Fibroblast of mammary gland (primary cell): ENCODE data around the gene GPR146.

Experiments used
- DNase-seq: peaks from one replicate; pipeline ENCODE4 v3.0.0-alpha.2; 2010; ENCODE audit warnings: low read depth
- H3K4me3 ChIP-seq: 2 replicates; pipeline ENCODE4 v1.5.1; 2011; ENCODE audit warnings: low read depth, mild to moderate bottlenecking, low read length, moderate library complexity; ENCODE audit not compliant: control insufficient read depth
- TF ChIP-seq, protein P1 (sequence below): conservative IDR thresholded peaks from 2 replicates; pipeline ENCODE4 v1.5.1; 2011; ENCODE audit warnings: low read depth, low read length, inconsistent platforms; ENCODE audit not compliant: control insufficient read depth, insufficient read depth

Gene GPR146

GRCh38 chr7:1018334-1018695 is 26.0 kb upstream of the GPR146 start:
- no peak overlapping the region for H3K4me3 ChIP-seq
- TF ChIP-seq, protein P1, sequence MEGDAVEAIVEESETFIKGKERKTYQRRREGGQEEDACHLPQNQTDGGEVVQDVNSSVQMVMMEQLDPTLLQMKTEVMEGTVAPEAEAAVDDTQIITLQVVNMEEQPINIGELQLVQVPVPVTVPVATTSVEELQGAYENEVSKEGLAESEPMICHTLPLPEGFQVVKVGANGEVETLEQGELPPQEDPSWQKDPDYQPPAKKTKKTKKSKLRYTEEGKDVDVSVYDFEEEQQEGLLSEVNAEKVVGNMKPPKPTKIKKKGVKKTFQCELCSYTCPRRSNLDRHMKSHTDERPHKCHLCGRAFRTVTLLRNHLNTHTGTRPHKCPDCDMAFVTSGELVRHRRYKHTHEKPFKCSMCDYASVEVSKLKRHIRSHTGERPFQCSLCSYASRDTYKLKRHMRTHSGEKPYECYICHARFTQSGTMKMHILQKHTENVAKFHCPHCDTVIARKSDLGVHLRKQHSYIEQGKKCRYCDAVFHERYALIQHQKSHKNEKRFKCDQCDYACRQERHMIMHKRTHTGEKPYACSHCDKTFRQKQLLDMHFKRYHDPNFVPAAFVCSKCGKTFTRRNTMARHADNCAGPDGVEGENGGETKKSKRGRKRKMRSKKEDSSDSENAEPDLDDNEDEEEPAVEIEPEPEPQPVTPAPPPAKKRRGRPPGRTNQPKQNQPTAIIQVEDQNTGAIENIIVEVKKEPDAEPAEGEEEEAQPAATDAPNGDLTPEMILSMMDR = no peak
- no peak for DNase-seq

- TF ChIP-seq, protein P1 = no peak
These were observed 25.0 kb upstream of the GPR146 start for GRCh38 chr7:1019255-1019785.

GRCh38 chr7:1019789-1020610 is 24.3 kb upstream of the GPR146 start:
- DNase-seq = no peak
- no peak overlapping the region for H3K4me3 ChIP-seq
- TF ChIP-seq, protein P1 = no peak

More at GRCh38 chr7:1019255-1019785, 25.0 kb upstream of the GPR146 start:
- DNase-seq = no peak
- no peak overlapping the region for H3K4me3 ChIP-seq

DNA sequence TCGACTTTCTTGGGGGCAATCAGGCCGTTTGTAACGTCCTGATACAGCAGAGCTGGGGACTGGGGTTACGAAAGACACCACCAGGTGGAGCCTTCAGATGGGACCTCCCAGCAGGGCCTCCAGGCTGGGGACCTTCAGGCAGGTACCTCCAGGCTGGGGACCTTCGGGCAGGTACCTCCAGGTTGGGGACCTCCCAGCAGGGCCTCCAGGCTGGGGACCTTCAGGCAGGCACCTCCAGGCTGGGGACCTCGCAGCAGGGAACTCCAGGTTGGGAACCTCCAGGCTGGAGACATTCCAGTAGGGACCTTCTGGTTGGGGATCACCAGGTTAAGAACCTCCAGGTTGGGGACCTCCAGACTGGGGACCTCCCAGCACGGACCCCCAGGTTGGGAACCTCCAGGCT is 23.5 kb upstream of the GPR146 start:
- no peak for DNase-seq
- no peak overlapping the region for H3K4me3 ChIP-seq
- TF ChIP-seq, protein P1 = peak; percentile 2

DNA sequence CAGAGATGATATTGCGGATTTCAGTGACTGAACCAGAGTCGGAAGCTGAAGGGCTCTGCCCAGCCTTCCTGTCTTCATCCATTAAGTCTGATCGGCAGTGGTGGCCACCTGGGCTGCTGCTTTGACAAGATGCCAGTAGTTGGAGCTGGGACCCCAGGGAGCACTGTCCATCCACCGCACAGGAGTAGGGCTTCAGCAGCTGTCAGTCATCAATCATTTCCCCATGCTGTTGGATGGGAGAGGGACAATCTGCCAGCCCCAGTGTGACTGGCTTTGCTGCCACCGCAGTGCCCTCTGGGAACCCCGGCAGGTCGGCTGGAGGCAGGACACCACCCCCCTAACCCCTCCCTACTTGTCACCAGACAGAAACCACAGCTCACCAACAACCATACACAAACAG is 23.0 kb upstream of the GPR146 start:
- H3K4me3 ChIP-seq = no peak overlapping the region
- DNase-seq = no peak
- TF ChIP-seq, protein P1 = no peak

DNA sequence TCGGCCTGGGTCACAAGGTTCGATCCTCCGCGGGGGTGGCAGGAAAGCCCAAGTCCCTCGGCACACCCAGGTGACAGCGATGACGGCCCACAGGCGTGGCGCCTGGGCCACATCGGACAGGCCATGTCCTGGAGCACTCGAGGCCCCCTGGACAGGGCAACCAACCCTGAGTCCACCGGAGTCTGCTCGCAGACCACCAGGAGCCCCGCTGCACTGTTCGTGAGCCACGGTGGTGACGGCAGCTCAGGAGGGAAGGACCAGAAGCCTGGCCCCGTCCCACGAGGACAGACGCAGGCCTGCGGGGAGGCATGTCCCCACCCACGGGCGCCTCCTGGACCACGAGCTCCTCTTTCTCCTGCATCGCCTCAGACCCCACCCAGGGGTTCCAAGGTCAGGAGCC is 22.4 kb upstream of the GPR146 start:
- H3K4me3 ChIP-seq = no peak overlapping the region
- no peak for DNase-seq
- TF ChIP-seq, protein P1 = no peak
